Measurements from ENCODE around the gene TMOD3.

Gene TMOD3

GRCh38 chr15:51907136-51907862, 77.8 kb downstream of the TMOD3 start:
- no peak for DNase-seq (ENCODE audit: low read depth in 2 of 2)

DNA sequence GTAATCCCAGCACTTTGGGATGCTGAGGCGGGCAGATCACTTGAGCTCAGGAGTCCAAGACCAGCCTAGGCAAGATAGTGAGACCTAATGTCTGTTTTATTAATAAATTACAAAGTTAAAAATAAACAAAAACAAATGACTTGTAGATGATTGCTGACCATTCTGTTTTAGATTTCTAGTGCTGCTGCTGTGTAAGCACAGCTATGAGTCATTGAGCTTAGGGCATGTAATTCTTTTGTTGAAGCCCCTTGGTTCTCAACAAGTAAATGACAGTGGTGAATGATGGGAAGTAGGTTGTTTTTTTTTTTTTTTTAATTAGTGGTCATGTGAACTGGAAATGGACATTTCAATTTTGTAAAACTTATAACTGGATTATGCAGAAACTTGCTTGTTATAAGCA, 78.9 kb downstream of the TMOD3 start:
- DNase-seq (ENCODE audit: low read depth in 2 of 2), result no peak

DNA sequence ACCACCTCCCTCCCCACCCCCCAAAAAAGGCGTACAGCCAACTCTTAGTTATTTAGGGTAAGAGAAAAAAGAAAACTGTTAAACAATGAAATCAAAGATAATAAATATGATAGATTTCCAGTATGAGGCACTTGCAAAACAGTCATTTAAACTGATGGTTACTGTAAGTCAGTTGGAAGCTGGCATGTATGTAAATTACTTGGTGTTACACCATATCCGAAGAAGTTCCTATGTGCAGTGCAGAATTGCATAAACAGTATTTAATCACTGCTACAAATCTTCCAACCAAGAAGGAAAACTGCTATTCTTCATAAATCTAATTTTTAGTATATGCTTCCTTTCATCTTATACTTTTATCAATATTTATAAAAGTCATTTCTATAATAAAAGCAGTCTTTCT, 80.1 kb downstream of the TMOD3 start:
- no peak for DNase-seq (ENCODE audit: low read depth in 2 of 2)

GRCh38 chr15:51912528-51912927, 83.1 kb downstream of the TMOD3 start:
- no peak for DNase-seq (ENCODE audit: low read depth in 2 of 2)

- DNase-seq (ENCODE audit: low read depth in 2 of 2), result no peak
These were observed 88.0 kb downstream of the TMOD3 start for GRCh38 chr15:51917493-51917892.

DNA sequence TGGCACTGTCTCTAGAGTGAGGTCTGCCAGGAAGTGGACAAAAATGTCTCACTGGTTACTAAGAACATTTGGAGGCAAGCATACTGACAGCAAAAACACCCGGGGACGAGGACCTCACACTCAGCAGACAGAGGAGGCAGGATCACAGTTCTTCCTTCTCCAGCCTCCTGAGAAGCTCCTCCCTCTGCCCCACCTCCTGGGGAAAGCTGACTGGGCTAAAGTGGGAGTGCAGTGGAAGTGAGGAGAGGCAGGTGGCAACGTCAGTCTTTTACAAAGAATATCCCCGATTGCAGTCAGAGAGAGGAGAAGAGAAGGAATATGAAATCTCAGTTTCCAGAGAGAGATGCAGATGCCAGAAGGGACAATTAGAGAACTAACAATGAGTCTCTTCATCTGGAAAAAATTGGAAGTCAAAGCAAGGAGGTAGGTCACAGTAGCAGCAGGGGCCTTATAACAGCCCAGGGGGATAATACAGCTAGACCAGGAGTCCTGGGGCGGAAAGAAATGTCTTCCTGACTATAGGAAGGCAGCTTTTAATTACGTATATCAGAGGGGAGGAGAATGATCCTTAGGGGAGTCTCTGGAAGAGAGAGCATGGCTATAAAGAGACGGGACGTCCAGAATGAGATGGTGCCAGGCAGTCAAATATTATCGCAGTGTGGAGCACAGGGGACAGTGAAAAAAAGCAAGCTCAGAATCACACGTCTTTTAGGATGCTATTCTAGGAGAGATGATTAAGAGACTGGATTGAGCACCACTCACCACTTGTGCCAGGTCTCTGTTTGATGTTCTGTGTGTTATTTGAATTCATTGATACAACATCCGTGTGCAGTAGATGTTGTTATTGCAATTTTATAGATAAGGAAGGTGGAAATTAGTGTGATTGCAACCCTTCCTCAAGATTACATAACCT, 95.0 kb downstream of the TMOD3 start:
- DNase-seq (ENCODE audit: low read depth in 2 of 2), result no peak

GRCh38 chr15:51926809-51927208, 97.4 kb downstream of the TMOD3 start:
- DNase-seq (ENCODE audit: low read depth in 2 of 2), result no peak

GRCh38 chr15:51931016-51931415, 101.6 kb downstream of the TMOD3 start:
- no peak for DNase-seq (ENCODE audit: low read depth in 2 of 2)

DNA sequence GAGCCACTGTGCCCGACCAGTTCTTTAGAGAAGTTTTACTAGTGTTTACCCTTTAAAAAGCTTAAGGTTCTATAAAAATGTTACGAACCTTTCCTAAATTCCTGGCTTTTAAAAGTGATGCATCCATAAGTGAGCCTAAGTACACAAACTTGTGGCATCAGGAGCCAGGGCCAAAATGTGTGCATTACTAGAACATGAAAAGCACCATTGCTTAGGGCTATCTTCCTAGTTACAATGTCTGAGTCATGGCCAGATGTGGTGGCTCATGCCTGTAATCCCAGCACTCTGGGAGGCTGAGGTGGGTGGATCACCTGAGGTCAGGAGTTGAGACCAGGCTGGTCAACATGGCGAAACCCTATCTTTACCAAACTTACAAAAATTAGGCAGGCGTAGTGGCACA, 102.2 kb downstream of the TMOD3 start:
- DNase-seq (ENCODE audit: low read depth in 2 of 2), result no peak

GRCh38 chr15:51932161-51932560, 102.7 kb downstream of the TMOD3 start:
- no peak for DNase-seq (ENCODE audit: low read depth in 2 of 2)

DNA sequence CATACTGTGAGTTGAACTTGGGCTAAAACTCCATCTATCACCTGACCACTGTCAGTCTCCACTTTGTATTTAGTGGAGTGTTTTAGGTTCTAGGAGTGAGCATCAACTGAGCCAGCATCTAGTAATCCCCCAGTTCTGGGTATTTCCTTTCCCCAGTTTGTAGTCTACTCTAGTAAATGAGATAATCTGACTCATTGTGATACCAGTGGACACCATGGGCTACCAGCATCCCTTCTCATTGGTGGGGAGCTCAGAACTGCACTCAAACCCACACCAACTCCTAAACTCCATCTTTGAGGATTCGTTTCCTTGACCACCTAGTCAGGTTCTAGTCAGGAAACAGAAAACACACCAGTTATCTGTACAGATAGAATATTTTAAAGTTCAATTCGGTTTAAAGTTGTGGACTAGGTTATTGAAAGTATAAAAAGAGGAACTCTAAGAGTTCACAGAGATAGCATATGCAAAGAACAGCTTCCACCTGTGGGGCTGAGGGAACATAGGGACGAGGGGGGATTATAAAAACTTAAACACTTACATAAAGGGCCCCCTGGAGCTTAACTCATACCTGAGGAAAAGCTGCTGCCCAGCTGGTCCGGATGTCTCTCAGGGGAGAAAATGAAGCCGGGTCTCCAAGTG, 106.1 kb downstream of the TMOD3 start:
- DNase-seq (ENCODE audit: low read depth in 2 of 2), result no peak

DNA sequence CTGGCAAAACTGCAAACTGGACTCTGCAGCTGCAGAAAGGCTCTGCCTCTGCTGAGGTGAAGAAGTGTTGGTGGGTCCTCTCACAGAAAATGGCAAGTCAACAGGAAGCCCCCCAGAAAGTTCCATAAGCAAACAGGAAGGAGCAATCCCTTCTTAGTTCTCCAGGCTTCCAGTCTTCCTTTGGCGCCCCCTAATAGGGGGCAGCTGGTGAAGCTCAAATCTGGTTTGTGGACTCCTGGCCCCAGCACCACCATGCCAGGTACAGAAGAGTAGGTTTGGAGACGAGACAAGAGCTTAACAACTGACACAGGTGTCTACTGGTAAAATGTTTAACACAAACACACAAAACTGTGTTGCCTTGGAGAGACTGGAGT, 106.6 kb downstream of the TMOD3 start:
- DNase-seq (ENCODE audit: low read depth in 2 of 2), result no peak

GRCh38 chr15:51938286-51938685, 108.8 kb downstream of the TMOD3 start:
- no peak for DNase-seq (ENCODE audit: low read depth in 2 of 2)

GRCh38 chr15:51939216-51939615, 109.8 kb downstream of the TMOD3 start:
- no peak for DNase-seq (ENCODE audit: low read depth in 2 of 2)

DNA sequence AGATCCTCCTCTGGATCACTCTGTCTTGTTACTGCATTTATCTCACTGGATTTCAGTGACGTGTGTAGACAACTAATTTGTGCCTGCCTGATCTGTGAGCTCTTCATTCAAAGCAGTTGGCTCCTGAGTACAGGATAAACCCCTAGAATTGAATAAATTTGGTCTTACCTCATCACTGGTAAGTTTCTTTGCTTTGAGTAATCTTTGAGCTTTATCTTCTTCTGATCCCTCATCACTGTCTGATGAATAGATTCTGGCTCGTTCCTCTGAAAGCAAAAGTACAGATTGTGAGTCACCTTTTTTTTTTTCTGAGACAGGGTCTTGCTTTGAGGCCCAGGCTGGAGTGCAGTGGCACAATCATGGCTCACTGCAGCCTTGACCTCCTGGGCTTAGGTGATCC, 117.7 kb downstream of the TMOD3 start:
- DNase-seq (ENCODE audit: low read depth in 2 of 2), result no peak

DNA sequence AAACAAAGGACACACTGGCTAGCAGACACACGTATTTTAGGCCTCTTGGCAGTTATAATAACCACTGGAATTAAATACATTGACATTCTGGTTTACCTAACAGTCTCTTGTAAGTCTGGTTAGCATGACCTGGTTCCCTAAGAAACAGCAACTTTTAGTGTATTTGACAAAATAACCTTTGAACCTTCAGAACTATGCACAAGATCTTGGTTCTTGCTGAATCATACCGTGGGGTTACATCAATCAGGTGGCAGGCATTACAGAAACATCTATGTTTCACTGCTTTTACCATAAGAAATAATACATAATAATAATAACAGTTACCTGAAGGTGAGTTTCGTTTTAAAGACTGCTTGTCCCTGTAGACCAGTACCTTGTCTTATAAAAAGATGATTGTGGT, 123.4 kb downstream of the TMOD3 start:
- no peak for DNase-seq (ENCODE audit: low read depth in 2 of 2)

GRCh38 chr15:51955504-51955903, 126.1 kb downstream of the TMOD3 start:
- DNase-seq (ENCODE audit: low read depth in 2 of 2), result no peak

All from stimulated activated CD8-positive, alpha-beta memory T cell treated with anti-CD3 and anti-CD28 coated beads, Interleukin-7, amount 100 ng/mL, for 1 hour (primary cell).